Daoy (cell line): ENCODE results near the gene SELENOP. TPM values are rescaled to one million over a fixed set of nuclear protein-coding genes. Genes with fewer than 3 reads are reported as not detected.

Experiments
- DNase-seq: peaks from one replicate; pipeline ENCODE4 v3.0.0-alpha.2; 2015; ENCODE audit warnings: low read depth
- total RNA-seq: library from RNA; depleted of rRNA; stranded (reverse); fragments of >200 nt; shearing (Covaris generic); gene quantifications from 2 replicates; pipeline ENCODE4 v1.2.3, GENCODE V29; 2014

Gene SELENOP
- total RNA-seq, 1 experiment from 2014 or later = not detected

DNA sequence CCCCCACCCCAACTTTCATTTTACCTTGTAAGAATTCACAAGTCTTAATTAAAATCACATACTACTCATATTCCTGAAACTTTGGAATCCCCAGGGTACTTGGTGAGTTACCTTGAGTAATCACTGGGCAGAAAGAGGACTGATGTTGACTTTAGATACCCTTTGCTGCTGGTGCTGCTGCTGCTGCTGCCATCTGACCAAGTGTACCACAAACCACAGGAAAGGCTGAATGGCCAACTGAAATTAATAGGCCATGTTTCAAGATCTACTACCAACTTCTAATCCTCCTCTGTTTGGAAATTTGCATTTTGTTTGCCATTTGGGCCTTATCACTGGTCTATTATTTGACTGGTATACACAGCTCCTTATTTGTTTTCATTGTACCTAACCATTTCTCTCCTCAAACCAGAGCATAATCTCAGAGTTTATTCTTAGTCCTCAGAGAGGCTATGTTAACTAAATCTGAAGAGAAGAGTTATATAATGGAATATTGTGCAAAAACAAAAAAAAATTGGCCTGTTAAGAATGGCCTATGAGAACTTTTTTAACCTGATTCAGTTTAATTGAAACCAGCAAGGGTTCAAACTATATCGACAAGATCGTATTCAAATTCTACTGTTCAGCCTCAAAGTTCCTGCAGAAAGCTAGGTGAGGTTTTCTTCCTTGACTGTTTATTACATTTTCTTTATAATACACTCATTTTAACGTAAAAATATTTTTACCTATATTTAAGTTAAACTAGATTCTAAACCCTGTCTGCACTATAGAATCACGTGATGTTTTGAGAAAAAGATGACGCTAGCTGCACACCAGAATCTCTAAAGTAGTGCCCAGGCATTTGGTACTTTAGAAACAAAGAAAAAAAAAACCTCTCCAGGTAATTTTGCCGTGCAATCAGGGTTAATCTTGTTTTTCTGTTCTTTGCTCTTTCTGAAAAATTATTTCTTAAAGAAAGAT, 13.1 kb downstream of the SELENOP start:
- no peak for DNase-seq

DNA sequence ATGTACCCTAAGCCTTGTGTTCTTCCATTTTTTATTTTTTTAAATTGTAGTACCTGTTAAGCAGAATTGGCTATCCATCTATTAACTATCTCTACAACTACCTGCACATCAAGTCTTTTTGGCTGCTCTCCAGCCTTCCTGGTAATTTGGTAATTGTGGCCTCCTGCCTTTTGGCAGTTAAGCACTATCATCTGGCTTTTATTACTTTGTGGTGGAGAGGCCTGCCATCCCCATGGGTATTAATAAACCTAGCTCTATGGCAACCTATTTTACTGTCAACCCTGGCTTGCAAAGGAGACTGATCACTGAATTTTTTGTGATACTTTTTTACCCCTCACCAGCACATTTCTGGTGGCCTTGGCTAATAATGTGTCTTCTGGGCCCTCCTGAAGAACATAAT, 20.5 kb downstream of the SELENOP start:
- no peak for DNase-seq

DNA sequence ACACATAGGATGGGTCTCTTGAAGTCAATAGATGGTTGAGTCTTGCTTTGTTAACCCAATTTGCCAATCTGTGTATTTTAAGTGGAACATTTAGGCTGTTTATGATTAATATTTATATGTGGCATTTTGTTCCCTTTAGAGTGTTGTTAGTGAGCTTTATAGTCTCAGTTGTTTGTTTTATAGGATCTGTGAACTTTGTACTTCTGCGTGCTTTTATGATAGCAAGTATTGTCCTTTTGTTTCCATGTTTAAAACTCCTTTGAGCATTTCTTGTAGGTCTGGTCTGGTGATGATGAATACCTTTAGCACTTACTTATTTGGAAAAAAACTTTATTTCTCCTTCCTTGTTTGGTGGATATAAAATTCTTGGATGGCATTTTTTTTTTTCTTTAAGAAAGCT, 23.8 kb downstream of the SELENOP start:
- DNase-seq = no peak

DNA sequence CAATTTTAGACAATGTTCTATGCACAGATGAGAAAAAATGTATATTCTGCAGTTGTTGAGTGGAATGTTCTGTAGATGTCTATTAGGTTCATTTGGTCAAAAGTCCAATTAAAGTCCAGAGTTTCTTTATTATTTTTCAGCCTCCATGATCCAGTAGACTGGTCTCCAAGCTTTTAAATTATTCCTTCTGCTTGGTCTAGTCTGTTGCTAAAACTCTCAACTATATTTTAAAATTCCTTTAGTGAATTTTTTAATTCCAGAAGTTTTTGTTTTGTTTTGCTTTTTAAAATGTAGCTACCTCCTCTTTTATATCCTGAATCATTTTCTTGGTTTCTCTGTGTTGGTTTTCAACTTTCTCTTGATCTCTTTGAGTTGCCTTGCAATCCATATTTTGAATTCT, 24.6 kb downstream of the SELENOP start:
- DNase-seq = no peak

DNA sequence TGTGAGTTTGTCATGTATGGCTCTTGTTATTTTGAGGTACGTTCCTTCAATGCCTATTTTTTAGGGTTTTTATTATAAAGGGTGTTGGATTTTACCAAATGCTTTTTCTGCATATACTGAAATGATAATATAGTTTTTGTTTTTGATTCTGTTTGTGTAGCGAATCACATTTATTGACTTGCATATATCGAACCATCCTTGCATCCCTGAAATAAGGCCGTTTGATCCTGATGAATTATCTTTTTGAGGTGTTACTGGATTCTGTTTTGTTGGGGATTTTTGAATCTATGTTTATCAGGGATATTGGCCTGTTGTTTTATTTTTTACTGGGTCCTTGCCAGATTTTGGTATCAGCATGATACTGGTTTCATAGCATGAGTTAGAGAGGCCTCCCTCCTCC, 25.9 kb downstream of the SELENOP start:
- no peak for DNase-seq

DNA sequence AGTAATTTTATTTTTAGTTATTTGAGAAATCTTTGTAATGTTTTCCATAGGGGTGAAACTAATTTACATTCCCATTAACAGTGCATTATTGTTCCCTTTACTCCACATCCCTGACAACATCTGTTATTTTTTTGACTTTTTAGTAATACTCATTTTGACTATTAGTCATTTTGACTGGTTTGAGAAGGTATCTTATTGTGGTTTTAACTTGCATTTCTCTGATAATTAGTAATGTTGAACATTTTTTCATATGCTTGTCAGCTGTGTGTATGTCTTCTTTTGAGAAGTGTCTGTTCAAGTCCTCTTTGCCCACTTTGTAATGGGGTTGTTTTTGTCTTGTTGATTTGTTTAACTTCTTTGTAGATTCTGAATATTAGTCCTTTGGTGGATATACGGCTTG, 27.6 kb downstream of the SELENOP start:
- no peak for DNase-seq

DNA sequence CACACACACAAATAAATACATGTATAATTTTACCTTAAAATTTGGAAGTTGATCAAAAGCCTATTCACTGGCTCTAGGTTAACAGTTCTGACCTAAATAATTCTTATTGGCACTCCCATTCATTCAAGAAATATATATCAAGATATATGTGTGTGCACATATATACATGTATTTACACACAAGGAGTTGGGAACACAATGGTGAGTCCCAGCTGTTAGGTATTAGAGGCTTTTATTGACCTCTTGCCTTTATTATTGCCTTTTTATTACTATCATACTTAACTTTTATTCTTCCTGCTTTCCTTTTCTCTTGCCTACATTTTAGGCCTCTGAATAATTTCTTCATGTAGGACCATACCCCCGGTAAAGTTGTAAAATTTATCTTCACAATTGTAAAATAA, 30.1 kb downstream of the SELENOP start:
- no peak for DNase-seq

DNA sequence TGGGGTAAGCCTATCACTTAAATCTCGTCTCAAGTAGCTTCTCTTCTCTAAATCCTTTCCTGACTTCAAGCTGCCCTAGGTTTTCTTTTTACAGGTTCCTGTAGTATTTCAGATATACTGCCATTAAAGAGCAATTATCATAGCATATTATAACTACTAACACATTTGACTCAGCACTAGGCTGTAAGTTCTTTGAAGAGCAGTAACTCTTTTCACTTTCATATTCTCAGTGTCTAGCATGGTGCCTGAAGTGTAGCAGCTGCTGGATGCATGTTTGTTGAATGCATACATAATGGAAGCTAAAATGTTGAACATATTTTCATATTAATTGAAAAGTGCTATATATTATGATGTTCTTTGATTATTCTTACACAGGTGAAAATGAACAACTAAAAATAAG, 32.6 kb downstream of the SELENOP start:
- DNase-seq = no peak

DNA sequence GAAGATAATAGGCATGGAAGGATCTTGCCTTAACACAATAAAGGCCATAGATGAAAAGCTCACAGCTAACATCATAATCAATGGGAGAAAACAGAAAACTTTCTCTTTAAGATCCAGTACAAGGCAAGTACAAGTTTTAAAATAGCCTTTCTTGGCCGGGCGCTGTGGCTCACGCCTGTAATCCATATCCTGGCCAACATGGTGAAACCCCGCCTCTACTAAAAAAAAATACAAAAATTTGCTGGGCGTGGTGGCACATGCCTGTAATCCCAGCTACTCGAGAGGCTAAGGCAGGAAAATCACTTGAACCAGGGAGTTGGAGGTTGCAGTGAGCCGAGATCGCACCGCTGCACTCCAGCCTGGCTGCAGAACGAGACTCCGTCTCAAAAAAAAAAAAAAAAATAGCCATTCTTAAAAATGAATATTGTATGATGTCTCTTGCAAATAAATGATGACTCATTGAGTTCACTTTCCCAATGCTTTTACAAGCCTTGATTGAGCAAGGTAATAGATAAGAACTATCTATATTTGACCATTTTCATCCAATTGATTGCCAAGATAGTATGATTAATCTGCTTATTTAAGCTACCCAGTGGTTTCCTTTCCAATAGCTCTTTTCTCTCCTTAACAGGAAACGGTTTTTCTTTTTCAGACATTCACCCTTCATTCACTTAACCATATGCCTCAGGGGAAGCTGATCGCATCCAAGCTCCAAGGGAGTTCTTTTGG, 39.3 kb downstream of the SELENOP start:
- no peak for DNase-seq

DNA sequence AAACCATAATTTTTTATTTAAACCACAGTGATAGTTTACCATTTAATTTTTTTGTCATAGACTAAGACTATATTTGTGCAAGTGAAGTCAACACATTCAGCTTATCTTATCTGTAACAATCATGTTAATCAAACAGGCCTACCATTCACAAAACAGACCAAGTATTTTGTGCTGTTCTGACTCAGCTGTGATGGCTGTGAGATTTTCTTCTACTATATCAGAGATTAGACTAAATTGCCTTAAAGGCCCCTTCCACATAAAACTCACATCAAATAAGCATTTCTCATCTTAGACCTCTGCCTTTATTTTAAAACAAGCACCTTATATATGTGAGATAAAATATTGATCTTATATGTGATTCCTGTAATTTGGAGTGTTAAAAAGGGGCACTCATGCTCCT, 41.7 kb downstream of the SELENOP start:
- no peak for DNase-seq

DNA sequence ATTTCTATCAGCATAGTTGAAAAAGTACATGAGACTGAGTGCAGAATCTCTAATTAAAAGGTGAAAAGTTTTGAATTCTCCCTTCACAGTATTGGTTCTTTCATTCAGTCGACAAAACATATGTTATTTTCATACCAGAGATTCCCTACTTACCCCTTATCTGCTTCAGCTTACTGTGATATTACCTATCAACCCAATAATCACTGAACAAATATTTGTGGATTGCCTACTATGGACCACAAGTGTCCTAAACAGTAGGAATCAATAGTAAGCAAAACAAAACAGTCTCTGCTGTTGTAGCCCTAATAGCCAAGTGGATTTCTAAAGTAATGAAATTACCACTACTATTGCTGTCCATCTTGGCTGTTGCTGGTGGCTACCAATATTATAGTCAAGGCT, 43.6 kb downstream of the SELENOP start:
- no peak for DNase-seq

DNA sequence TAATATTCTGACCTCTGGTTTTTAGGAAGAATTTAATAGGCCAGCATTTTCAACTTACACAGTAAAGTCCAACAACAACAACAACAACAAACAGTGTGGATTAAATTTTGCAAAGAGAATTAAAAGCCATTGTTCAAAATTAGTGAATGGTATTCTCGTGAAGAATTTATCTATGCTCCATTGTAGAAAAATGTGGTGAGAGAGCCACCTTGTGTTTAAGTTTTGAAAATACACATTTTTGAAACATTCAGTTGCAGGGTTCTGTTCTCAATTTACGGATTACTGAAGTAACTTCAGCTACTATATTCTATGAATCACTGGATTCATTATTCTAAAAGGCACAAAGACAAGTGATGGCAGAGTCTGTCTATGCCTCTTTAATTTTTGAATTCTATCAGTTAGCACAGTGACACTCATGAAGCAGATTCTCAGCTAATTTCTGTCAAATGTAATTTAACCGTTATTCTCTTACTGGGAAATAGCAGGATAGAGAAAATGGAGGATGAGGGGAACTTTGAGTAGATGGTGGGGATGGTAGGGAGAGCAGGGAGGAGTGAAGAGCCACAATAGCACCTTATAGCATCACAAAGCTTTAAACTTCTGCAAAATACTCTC, 44.1 kb downstream of the SELENOP start:
- no peak for DNase-seq

DNA sequence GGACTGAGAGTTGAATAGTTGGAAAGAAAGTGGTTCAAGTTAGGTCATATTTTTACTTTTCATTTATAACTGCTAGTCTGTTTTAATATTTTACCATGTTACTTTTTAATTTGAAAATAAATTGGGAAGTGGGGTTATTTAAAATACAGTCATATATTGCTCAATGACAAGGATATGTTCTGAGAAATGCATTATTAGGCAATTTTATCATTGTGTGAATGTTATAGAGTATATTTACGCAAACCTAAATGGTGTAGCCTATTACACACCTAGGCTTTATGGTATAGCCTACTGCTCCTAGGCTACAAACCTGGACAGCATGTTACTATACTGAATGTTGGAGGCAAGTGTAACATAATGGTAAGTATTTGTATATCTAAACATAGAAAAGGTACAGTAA, 49.9 kb downstream of the SELENOP start:
- DNase-seq = no peak

DNA sequence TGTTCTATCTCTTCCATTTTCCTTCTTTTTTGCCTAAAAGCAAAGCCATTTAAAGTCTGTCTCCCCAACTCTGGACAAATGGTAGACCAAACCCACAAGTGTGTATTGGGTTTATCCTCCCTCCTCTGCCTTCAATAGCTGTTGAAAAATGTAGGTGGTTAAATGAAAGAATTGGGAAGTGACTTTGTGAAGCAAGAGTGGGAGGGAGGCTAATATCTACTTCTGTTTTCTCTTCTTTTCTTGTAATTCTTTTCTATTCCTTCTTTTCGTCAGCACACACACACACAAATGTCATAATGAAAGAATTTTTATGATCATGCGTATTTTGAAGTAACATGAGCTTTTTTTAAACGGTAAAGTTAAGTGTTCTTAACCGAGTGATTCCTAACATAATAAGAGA, 51.3 kb downstream of the SELENOP start:
- no peak for DNase-seq

DNA sequence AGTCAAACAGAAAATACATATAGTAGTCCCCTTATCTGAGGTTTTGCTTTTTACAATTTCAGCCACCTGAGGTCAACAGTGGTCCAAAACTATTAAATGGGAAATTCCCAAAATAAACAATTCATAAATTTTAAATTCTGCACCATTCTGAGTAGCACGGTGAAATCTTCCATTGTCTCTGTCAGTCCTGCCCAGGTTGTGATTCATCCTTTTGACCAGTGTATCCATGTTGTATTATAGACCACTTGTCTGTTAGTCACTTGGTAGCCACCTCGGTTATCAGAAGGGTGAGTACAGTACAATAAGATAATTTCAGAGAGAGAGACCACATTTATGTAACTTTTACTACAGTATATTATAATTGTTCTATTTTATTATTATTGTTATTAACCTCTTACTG, 52.2 kb downstream of the SELENOP start:
- DNase-seq = peak; percentile 4

DNA sequence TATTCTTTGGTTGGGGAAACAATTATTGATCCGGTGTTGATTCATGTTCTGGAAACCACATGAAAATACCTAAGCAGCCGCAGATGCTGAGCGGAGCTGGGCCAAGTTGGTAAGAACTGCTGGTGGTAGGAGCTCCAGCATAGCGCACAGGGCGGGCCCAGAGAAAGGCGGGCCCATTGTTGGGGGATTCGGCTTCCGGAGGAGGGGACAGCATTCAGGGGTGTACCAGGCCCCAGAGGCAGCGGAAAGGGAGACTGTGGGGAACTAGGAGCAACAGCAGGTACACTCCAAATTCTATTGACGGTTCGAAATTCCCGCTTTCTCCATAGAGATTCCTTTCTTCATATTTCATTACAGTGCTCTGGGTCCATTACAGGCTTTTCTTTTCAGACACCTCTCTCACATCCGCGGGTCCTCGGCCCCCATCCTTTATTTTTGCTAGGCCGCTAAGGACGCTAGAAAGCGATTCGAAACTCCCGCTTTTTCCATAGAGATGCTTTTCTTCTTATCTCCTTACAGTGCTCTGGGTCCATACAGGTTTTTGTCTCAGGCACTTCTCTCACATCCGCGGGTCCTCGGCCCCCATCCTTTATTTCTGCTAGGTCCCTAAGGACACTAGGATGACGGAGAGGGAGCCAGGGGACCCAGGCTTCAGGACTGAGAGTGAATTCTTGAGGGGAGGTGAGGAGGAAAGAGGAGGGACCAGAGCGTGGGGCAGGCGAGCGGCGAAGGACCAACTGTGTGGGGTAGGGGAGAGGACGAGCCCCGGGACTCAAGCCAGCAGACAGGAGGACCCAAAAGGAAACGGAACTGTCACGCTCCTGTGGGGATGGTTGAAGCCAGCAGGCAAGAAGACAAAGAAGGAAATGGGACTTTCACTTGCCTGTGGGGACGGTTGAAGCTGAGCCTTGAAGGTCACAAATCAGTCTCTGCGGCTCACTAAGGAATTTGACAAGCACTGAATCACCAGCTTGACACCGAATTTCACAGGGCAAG, 54.8 kb downstream of the SELENOP start, which contains the start of gene CCDC152:
Gene CCDC152, plus strand, starts transcription at position 213 of the 996 bp plus-strand sequence. CDS start 2,304 bp downstream, outside the sequence.
- peak; percentile 44 for DNase-seq

DNA sequence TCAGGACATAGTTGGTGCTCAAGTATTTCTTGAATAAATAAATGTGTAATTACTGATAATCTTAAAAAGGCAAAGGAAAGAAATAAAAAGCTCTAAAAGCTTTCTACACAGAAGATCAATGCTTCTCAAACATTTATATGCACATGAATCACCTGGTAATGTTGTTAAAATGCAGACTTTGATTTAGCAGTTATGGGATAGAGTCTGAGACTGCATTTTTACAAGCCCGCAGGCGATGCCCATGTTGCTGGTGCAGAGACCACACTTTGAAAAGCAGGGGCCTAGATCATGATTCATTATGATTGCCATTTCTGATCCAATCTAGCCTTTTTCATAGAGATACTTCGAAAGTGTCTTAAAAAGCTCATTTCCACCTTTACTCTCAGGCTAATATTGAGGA, 58.6 kb downstream of the SELENOP start:
- no peak for DNase-seq

DNA sequence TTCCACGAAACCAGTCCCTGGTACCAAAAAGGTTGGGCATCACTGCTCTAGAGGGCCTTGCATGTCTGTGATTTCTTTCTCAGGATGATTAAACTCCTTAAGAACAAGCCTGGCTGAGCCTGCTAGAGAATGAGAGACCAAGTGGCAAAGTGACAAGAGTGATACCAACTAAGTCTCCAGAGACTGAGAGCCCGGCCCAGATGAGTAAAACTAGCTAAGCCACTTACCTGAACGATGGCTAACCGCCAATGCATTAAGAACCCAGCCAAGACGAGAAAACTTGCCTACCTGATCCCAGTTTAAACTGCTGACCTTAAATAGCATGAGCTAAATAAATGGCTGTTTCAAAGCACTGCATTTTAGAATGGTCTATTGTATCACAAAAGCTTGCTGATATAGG, 60.6 kb downstream of the SELENOP start:
- no peak for DNase-seq

DNA sequence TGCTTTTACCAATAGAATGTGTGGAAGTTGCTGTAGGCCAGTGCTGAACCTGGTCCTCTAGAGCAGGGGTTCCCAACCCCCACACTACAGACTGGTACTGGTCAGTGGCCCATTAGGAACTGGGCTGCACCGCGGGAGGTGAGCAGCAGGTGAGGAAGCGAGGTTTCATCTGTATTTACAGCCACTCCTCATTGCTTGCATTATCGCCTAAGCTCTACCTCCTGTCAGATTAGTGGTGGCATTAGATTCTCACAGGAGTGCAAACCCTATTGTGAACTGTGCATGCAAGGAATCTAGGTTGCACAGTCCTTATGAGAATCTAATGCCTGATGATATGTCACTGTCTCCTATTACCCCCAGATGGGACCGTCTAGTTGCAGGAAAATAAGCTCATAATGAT, 61.2 kb downstream of the SELENOP start:
- DNase-seq = no peak
